Parathyroid adenoma (tissue), 2 donors: ENCODE measurements around the gene NALCN.

Experiments
- H2AFZ ChIP-seq: fragments of 300-600 bp; sonication (generic); one replicate; pipeline ENCODE4 v1.7.0; 2017; ENCODE audit warnings: antibody characterized with exemption, mild to moderate bottlenecking
- H3K27ac ChIP-seq: fragments of 300-600 bp; sonication (generic); one replicate; pipeline ENCODE4 v1.7.0; 2017
- H3K27me3 ChIP-seq: fragments of 300-600 bp; sonication (generic); one replicate; pipeline ENCODE4 v1.7.0; 2017; ENCODE audit warnings: low read length; ENCODE audit not compliant: control insufficient read depth, insufficient read depth
- H3K36me3 ChIP-seq: fragments of 300-600 bp; sonication (generic); one replicate; pipeline ENCODE4 v1.7.0; 2017; ENCODE audit warnings: low read length; ENCODE audit not compliant: control insufficient read depth, insufficient read depth
- H3K4me1 ChIP-seq: fragments of 300-600 bp; sonication (generic); one replicate; pipeline ENCODE4 v1.7.0; 2017; ENCODE audit warnings: control low read depth
- H3K4me2 ChIP-seq: fragments of 300-600 bp; sonication (generic); one replicate; pipeline ENCODE4 v1.7.0; 2017; ENCODE audit warnings: low read length
- H3K4me3 ChIP-seq: fragments of 300-600 bp; sonication (generic); one replicate; pipeline ENCODE4 v1.7.0; 2017; ENCODE audit warnings: low read depth, low read length
- H3K79me2 ChIP-seq: fragments of 300-600 bp; sonication (generic); one replicate; pipeline ENCODE4 v1.7.0; 2017; ENCODE audit warnings: control low read depth
- H3K9ac ChIP-seq: fragments of 300-600 bp; sonication (generic); one replicate; pipeline ENCODE4 v1.7.0; 2017; ENCODE audit warnings: mild to moderate bottlenecking
- H3K9me3 ChIP-seq: fragments of 300-600 bp; sonication (generic); one replicate; pipeline ENCODE4 v1.7.0; 2017; ENCODE audit warnings: low read length; ENCODE audit not compliant: control insufficient read depth
- TF ChIP-seq, protein P1 (sequence below): fragments of 300-600 bp; sonication (generic); IDR thresholded peaks from one replicate; pipeline ENCODE4 v1.7.0; 2017; ENCODE audit warnings: antibody characterized with exemption, mild to moderate bottlenecking
- donor health status: primary hyperparathyroidism.

NALCN gene

GRCh38 chr13:101018720-101019119 is 397.6 kb downstream of the NALCN start:
- H3K9ac ChIP-seq = no peak overlapping the region
- H2AFZ ChIP-seq = no peak overlapping the region
- H3K36me3 ChIP-seq = no peaks in the 10 kb centered on the region
- no peak overlapping the region for H3K27ac ChIP-seq
- no peaks in the 10 kb centered on the region for H3K9me3 ChIP-seq
- H3K4me2 ChIP-seq = no peak overlapping the region
- TF ChIP-seq, protein P1, sequence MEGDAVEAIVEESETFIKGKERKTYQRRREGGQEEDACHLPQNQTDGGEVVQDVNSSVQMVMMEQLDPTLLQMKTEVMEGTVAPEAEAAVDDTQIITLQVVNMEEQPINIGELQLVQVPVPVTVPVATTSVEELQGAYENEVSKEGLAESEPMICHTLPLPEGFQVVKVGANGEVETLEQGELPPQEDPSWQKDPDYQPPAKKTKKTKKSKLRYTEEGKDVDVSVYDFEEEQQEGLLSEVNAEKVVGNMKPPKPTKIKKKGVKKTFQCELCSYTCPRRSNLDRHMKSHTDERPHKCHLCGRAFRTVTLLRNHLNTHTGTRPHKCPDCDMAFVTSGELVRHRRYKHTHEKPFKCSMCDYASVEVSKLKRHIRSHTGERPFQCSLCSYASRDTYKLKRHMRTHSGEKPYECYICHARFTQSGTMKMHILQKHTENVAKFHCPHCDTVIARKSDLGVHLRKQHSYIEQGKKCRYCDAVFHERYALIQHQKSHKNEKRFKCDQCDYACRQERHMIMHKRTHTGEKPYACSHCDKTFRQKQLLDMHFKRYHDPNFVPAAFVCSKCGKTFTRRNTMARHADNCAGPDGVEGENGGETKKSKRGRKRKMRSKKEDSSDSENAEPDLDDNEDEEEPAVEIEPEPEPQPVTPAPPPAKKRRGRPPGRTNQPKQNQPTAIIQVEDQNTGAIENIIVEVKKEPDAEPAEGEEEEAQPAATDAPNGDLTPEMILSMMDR = no peak
- H3K4me3 ChIP-seq = no peak overlapping the region
- no peaks in the 10 kb centered on the region for H3K79me2 ChIP-seq
- H3K4me1 ChIP-seq = no peaks in the 10 kb centered on the region
- no peaks in the 10 kb centered on the region for H3K27me3 ChIP-seq

- Histone ChIP-seq H3K9me3 (no peaks in the 10 kb centered on the region), H3K4me3 (no peak overlapping the region), H3K27me3 (no peaks in the 10 kb centered on the region), H3K79me2 (no peaks in the 10 kb centered on the region), H2AFZ (no peak overlapping the region), H3K27ac (no peak overlapping the region), H3K36me3 (no peaks in the 10 kb centered on the region), H3K4me2 (no peak overlapping the region), H3K4me1 (no peaks in the 10 kb centered on the region), H3K9ac (no peak overlapping the region)
- TF ChIP-seq, protein P1 = no peak
Observed at GRCh38 chr13:101017123-101017872, 399.0 kb downstream of the NALCN start.

DNA sequence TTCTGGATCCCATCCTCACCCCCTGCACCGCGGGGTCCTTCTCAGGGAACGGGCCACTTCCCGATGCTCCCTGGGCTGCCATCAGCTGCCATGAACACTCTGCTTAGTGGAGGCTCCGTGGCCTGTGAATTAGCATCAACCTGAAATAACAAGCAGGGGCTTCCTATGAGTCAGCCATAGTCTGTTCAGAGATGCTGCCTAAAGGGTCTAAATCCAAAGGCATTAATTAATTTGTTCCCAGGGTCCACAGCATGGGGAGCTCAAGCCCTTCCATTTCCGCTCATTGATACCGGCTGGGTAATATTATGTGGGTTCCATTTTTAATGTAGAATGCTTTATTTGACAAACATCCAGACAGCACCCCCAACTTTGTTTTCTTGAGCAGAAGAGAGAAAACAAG is 399.8 kb downstream of the NALCN start:
- no peaks in the 10 kb centered on the region for H3K79me2 ChIP-seq
- H3K4me3 ChIP-seq = no peak overlapping the region
- no peaks in the 10 kb centered on the region for H3K27me3 ChIP-seq
- no peaks in the 10 kb centered on the region for H3K4me1 ChIP-seq
- H3K4me2 ChIP-seq = no peak overlapping the region
- no peaks in the 10 kb centered on the region for H3K9me3 ChIP-seq
- no peaks in the 10 kb centered on the region for H3K36me3 ChIP-seq
- H3K9ac ChIP-seq = no peak overlapping the region
- TF ChIP-seq, protein P1 = no peak
- H2AFZ ChIP-seq = no peak overlapping the region
- no peak overlapping the region for H3K27ac ChIP-seq

DNA sequence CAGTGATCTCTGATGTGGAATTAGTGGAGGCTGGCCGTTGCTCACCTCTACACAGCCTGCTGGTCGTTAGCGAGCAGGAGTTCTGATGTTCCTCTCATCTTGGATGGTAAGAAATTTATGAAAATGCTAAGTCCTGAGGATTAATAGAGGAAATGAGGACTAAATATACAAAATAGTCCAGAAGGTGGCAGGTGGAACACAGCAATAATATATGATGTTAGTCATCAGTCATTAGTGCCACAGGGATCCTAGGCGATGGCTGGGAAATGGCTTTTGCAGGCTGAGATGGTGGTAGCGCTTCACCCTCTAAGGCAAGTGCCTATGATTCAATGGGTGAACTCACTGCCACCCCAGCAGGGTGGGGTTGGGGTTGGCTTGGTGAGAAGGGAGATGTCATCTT is 403.1 kb downstream of the NALCN start:
- Histone ChIP-seq H3K36me3 (no peaks in the 10 kb centered on the region), H3K9me3 (no peaks in the 10 kb centered on the region), H3K4me3 (no peak overlapping the region), H3K27me3 (no peaks in the 10 kb centered on the region), H3K27ac (no peak overlapping the region), H3K9ac (no peak overlapping the region), H2AFZ (no peak overlapping the region), H3K4me1 (no peaks in the 10 kb centered on the region), H3K79me2 (no peaks in the 10 kb centered on the region), H3K4me2 (no peak overlapping the region)
- TF ChIP-seq, protein P1 = no peak

GRCh38 chr13:101010100-101010499 is 406.2 kb downstream of the NALCN start:
- no peaks in the 10 kb centered on the region for H3K9me3 ChIP-seq
- H3K27me3 ChIP-seq = no peaks in the 10 kb centered on the region
- H3K27ac ChIP-seq = no peak overlapping the region
- TF ChIP-seq, protein P1 = no peak
- H3K4me3 ChIP-seq = no peak overlapping the region
- no peaks in the 10 kb centered on the region for H3K36me3 ChIP-seq
- no peaks in the 10 kb centered on the region for H3K79me2 ChIP-seq
- H3K4me1 ChIP-seq = no peaks in the 10 kb centered on the region
- H3K9ac ChIP-seq = no peak overlapping the region
- no peak overlapping the region for H2AFZ ChIP-seq
- H3K4me2 ChIP-seq = no peak overlapping the region
